Keratinocyte (primary cell): ENCODE measurements around the gene TFRC. TPM values are rescaled to one million over a fixed set of nuclear protein-coding genes. Genes with fewer than 3 reads are reported as not detected.

Source experiments
- DNase-seq: peaks from one replicate; pipeline ENCODE4 v3.0.0-alpha.2; 2011; ENCODE audit warnings: low read depth, missing footprints, low spot score
- FAIRE-seq: peaks from 2 replicates; lab custom pipeline; 2011; peaks lifted over from hg19 to GRCh38; lab: Jason Lieb, UNC
- H2AFZ ChIP-seq: 2 replicates; pipeline ENCODE4 v1.6.0; 2012; ENCODE audit warnings: low read length, control low read depth, inconsistent platforms; ENCODE audit not compliant: control insufficient read depth
- H3K27ac ChIP-seq: 2 replicates; pipeline ENCODE4 v1.5.1; 2011; ENCODE audit warnings: low read length; ENCODE audit not compliant: control insufficient read depth, insufficient read depth
- H3K27me3 ChIP-seq: 3 replicates; pipeline ENCODE4 v1.6.0; 2011; ENCODE audit warnings: low read length; ENCODE audit not compliant: control insufficient read depth, insufficient read depth; ENCODE audit errors: extremely low read depth
- H3K36me3 ChIP-seq, 2 experiments: 2 replicates in 1 of 2; 3 replicates in 1 of 2; pipeline ENCODE4 v1.5.1; 2011; ENCODE audit warnings: low read length in 2 of 2, mild to moderate bottlenecking in 1 of 2; ENCODE audit not compliant: control insufficient read depth in 2 of 2, insufficient read depth in 2 of 2; ENCODE audit errors: extremely low read depth in 1 of 2
- H3K4me1 ChIP-seq: 3 replicates; pipeline ENCODE4 v1.5.1; 2011; ENCODE audit warnings: low read length; ENCODE audit not compliant: control insufficient read depth, insufficient read depth; ENCODE audit errors: extremely low read depth
- H3K4me2 ChIP-seq: 3 replicates; pipeline ENCODE4 v1.6.0; 2011; ENCODE audit warnings: low read depth, low read length; ENCODE audit not compliant: control insufficient read depth, insufficient read depth; ENCODE audit errors: extremely low read depth
- H3K4me3 ChIP-seq, 3 experiments: fragments of 200-600 bp in 1 of 3; sonication (generic) in 1 of 3; 2 replicates in 2 of 3; 3 replicates in 1 of 3; pipeline ENCODE4 v1.5.1; 2011 to 2016; ENCODE audit warnings: low read length in 3 of 3, mild to moderate bottlenecking in 3 of 3, control low read depth in 2 of 3, inconsistent platforms in 1 of 3, low read depth in 1 of 3, mixed read lengths in 1 of 3, mixed run types in 1 of 3, moderate library complexity in 1 of 3; ENCODE audit not compliant: control insufficient read depth in 2 of 3, insufficient read depth in 2 of 3; ENCODE audit errors: extremely low read depth in 1 of 3
- H3K79me2 ChIP-seq: 2 replicates; pipeline ENCODE4 v1.6.0; 2012; ENCODE audit warnings: low read length; ENCODE audit not compliant: control insufficient read depth, insufficient read depth
- H3K9ac ChIP-seq: 3 replicates; pipeline ENCODE4 v1.6.0; 2011; ENCODE audit warnings: low read length; ENCODE audit not compliant: control insufficient read depth, insufficient read depth; ENCODE audit errors: extremely low read depth
- H3K9me1 ChIP-seq: 3 replicates; pipeline ENCODE4 v1.6.0; 2011; ENCODE audit warnings: low read length; ENCODE audit not compliant: control insufficient read depth, insufficient read depth; ENCODE audit errors: extremely low read depth
- H3K9me3 ChIP-seq: 2 replicates; pipeline ENCODE4 v1.5.1; 2012; ENCODE audit warnings: low read depth, low read length; ENCODE audit not compliant: control insufficient read depth
- H4K20me1 ChIP-seq: 3 replicates; pipeline ENCODE4 v1.6.0; 2011; ENCODE audit warnings: low read length; ENCODE audit not compliant: control insufficient read depth, insufficient read depth; ENCODE audit errors: extremely low read depth
- EZH2 ChIP-seq: IDR thresholded peaks from one replicate; pipeline ENCODE4 v1.6.1; 2012; ENCODE audit warnings: inconsistent platforms, mild to moderate bottlenecking, low read length, moderate library complexity
- dilution Hi-C: fragments of 300-500 bp; cut with MboI; formaldehyde crosslinking; loops from one replicate; pipeline ENCODE4 v1.7.0; 2020; ENCODE audit warnings: low sequenced_read_pairs; ENCODE audit not compliant: extremely low pct_ligation_motif_present
- polyA minus RNA-seq, 3 experiments: library from RNA; depleted of rRNA, polyadenylated mRNA; stranded (reverse); fragments of >200 nt; gene quantifications; 1 replicate in 1 of 3; 2 replicates in 1 of 3; 3 replicates in 1 of 3; pipeline ENCODE4 v1.2.3, GENCODE V29; 2011
- polyA plus RNA-seq, 5 experiments: library from polyadenylated mRNA; depleted of rRNA in 3 of 5; stranded (reverse) in 3 of 5; stranded (forward) in 1 of 5; unstranded in 1 of 5; fragments of >200 nt; gene quantifications; 1 replicate in 1 of 5; 2 replicates in 3 of 5; 3 replicates in 1 of 5; pipeline versions ENCODE4 v1.2.1 to v1.2.3, GENCODE V29; 2011 to 2012; ENCODE audit warnings: missing spikeins in 2 of 5, low read depth in 1 of 5, low replicate concordance in 1 of 5
- TF ChIP-seq, protein P1 (sequence below), 3 experiments: IDR thresholded peaks in 1 of 3; conservative IDR thresholded peaks in 1 of 3; optimal IDR thresholded peaks in 1 of 3; 2 replicates in 2 of 3; 3 replicates in 1 of 3; pipeline versions ENCODE3 to v1.5.1; 2011; ENCODE audit warnings: low read length in 3 of 3, mild to moderate bottlenecking in 3 of 3, moderate library complexity in 2 of 3, control low read depth in 1 of 3, inconsistent platforms in 1 of 3; ENCODE audit not compliant: insufficient read depth in 2 of 3; ENCODE audit errors: extremely low read depth in 1 of 3

Gene TFRC
- polyA plus RNA-seq (57.2 to 125 TPM (median 109 TPM) in 3 replicates), polyA minus RNA-seq (45.5 to 232 TPM (median 222 TPM) in 3 replicates)
- polyA plus RNA-seq (2011; ENCODE audit: low read depth) = 84.5 TPM
- 21.8 and 51.8 TPM in 2 replicates for polyA plus RNA-seq (2011; cell fraction: cytosol; rRNA removed)
- 153 and 229 TPM in 2 replicates for polyA plus RNA-seq (2011; cell fraction: nucleus; rRNA removed)
- polyA plus RNA-seq (2012; ENCODE audit: low replicate concordance) = 38.0 and 65.3 TPM in 2 replicates
- 95.3 TPM for polyA minus RNA-seq (2011; cell fraction: cytosol; rRNA and poly(A)+ RNA removed)
- 311 and 404 TPM in 2 replicates for polyA minus RNA-seq (2011; cell fraction: nucleus; rRNA and poly(A)+ RNA removed)

DNA sequence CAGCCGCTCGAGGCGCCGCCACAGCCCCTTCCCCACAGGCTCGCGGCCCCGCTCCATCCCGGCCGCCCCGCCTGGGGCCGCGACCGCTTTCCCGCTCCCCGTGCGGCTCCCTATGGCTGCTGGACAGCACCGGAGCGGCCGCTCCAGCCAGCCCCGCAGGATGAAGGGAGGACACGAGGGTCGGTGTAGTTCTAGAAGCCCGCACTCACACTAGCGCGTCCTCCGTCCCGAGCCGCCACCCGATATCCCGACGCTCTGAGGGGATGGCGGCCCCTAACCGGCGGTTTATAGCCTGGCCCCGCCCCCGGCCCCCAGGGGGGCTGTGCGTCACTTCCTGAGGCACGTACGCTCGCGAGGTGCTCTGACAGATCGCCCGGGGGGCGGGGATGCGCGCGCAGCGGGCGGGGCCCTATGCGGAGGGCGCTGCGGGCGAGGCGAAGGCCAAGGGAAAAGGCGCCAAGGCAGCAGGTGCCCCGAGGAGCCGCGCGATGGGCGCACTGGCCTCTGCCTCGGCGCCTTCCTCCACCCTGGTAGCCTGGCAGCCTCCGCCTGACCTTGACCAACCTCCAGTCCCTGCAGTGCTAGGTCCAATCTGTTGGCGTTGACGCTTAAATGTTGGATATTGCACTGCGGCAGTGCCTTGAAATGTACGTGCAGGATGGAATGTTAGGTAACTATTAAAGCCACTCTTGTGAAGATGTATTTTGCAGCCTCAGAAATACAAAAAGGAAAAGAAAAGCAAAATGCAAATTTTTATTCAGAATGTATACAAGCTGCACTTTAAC, at the start of gene TFRC:
TSS of gene TFRC (minus strand) at position 257 of the 785 bp plus-strand sequence. CDS start 4,991 bp downstream, outside the sequence.
- peaks cover 3% of the 10 kb centered on the region for H3K9me1 ChIP-seq
- H2AFZ ChIP-seq = peak within 1 kb of the TSS; percentile 69
- peaks cover 47% of the 10 kb centered on the region for H3K79me2 ChIP-seq
- peaks cover 23% of the 10 kb centered on the region for H4K20me1 ChIP-seq
- TF ChIP-seq, protein P1, sequence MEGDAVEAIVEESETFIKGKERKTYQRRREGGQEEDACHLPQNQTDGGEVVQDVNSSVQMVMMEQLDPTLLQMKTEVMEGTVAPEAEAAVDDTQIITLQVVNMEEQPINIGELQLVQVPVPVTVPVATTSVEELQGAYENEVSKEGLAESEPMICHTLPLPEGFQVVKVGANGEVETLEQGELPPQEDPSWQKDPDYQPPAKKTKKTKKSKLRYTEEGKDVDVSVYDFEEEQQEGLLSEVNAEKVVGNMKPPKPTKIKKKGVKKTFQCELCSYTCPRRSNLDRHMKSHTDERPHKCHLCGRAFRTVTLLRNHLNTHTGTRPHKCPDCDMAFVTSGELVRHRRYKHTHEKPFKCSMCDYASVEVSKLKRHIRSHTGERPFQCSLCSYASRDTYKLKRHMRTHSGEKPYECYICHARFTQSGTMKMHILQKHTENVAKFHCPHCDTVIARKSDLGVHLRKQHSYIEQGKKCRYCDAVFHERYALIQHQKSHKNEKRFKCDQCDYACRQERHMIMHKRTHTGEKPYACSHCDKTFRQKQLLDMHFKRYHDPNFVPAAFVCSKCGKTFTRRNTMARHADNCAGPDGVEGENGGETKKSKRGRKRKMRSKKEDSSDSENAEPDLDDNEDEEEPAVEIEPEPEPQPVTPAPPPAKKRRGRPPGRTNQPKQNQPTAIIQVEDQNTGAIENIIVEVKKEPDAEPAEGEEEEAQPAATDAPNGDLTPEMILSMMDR (optimal IDR thresholded peaks at IDR 0.05 in 1 of 3, IDR thresholded peaks at IDR 0.05 in 1 of 3, conservative IDR thresholded peaks at IDR 0.05 in 1 of 3; ENCODE audit: extremely low read depth in 1 of 3, insufficient read depth in 2 of 3, low read length in 3 of 3) = peak in 1 of 3 experiments; percentile 2
- TF ChIP-seq EZH2 = no peak
- H3K27ac ChIP-seq = peak within 1 kb of the TSS; percentile 82
- dilution Hi-C loops = no loop called here
- H3K9me3 ChIP-seq = no peaks in the 10 kb centered on the region
- DNase-seq (peak; percentile 49), FAIRE-seq (no peak)
- H3K27me3 ChIP-seq = no peaks in the 10 kb centered on the region
- H3K36me3 ChIP-seq = peaks cover 0 to 5% of the 10 kb centered on the region in 2 experiments
- peak within 1 kb of the TSS; percentile 98 to 100 (median 99) for H3K4me3 ChIP-seq
- peaks cover 19% of the 10 kb centered on the region for H3K4me1 ChIP-seq
- peak within 1 kb of the TSS; percentile 87 for H3K9ac ChIP-seq
- peak within 1 kb of the TSS; percentile 97 for H3K4me2 ChIP-seq

DNA sequence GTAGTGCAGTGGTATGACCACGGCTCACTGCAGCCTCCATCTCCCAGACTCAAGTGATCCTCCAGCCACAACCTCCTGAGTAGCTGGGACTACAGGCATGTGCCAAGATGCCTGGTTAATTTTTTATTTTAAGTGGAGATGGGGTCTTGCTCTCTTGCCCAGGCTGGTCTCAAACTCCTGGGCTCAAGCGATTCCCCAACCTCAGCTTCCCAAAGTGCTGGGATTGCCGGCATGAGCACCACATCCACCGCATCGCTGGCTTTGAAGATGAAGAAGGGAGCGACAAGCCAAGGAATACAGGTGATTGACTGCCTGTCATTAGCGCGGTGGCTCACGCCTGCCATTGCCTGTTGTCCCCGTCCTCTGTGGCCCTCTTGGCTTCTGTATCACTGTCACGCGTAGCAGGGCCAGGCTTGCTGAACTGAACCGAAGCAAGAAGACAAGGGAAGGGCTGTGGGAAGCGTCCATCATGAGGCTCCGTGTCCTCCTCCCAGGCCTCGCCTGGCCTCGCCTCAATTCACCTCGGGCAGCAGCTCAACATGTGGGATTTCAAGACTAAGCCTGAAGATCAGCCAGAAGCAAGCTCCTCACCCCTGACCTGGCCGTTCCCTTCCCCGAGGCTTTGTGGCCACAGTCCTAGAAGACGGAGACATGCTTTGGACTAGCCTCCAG, 46.4 kb upstream of the TFRC start:
- H3K27me3 ChIP-seq = no peaks in the 10 kb centered on the region
- H3K4me2 ChIP-seq = no peak overlapping the region
- H3K9ac ChIP-seq = no peak overlapping the region
- no peaks in the 10 kb centered on the region for H3K36me3 ChIP-seq
- H2AFZ ChIP-seq = no peak overlapping the region
- no peak overlapping the region for H3K27ac ChIP-seq
- no peak overlapping the region for H3K4me3 ChIP-seq
- H3K9me3 ChIP-seq = no peaks in the 10 kb centered on the region
- dilution Hi-C loops = no loop called here
- FAIRE-seq = no peak
- H3K79me2 ChIP-seq = no peaks in the 10 kb centered on the region
- H4K20me1 ChIP-seq = no peaks in the 10 kb centered on the region
- TF ChIP-seq EZH2 = no peak
- TF ChIP-seq, protein P1 (optimal IDR thresholded peaks at IDR 0.05 in 1 of 3, IDR thresholded peaks at IDR 0.05 in 1 of 3, conservative IDR thresholded peaks at IDR 0.05 in 1 of 3; ENCODE audit: extremely low read depth in 1 of 3, insufficient read depth in 2 of 3, low read length in 3 of 3) = no peak
- peaks cover 9% of the 10 kb centered on the region for H3K4me1 ChIP-seq
- H3K9me1 ChIP-seq = no peaks in the 10 kb centered on the region
- DNase-seq = no peak
